Caco-2 (cell line): ENCODE measurements around the gene NDUFB8. TPM values are rescaled to one million over a fixed set of nuclear protein-coding genes. Genes with fewer than 3 reads are reported as not detected.

Experiments used
- BruUV-seq: library from RNA; stranded (reverse); fragments of 400-500 nt; replicated peaks from 2 replicates; lab custom pipeline; 2021; lab: Mats Ljungman, UMichigan
- CTCF ChIA-PET: fragments of 300-600 bp; sonication (Branson Sonifier 250); formaldehyde crosslinking; loops from one replicate; lab custom pipeline; 2022; ENCODE audit warnings: antibody characterized with exemption; lab: Charles Lee
- POLR2A ChIA-PET: fragments of 300-600 bp; sonication (Branson Sonifier 250); formaldehyde crosslinking; loops from one replicate; lab custom pipeline; 2022; ENCODE audit warnings: antibody characterized with exemption; lab: Charles Lee
- DNase-seq, 2 experiments: peaks; one replicate each; pipeline versions ENCODE4 v3.0.0 to v3.0.0-alpha.2; 2020 to 2022
- H3K27me3 ChIP-seq: replicated peaks from 2 replicates; pipeline ENCODE4 v1.6.0; 2011; ENCODE audit warnings: low read length; ENCODE audit not compliant: control insufficient read depth, insufficient read depth
- H3K36me3 ChIP-seq: 2 replicates; pipeline ENCODE4 v1.5.1; 2011; ENCODE audit warnings: low read length; ENCODE audit not compliant: control insufficient read depth, insufficient read depth
- H3K4me1 ChIP-seq: fragments of 250-450 bp; sonication (Bioruptor Pico); 2 replicates; pipeline ENCODE4 v1.5.1; 2020; ENCODE audit warnings: mild to moderate bottlenecking
- H3K4me3 ChIP-seq: 2 replicates; pipeline ENCODE4 v1.5.1; 2011; ENCODE audit warnings: low read depth, mild to moderate bottlenecking, control low read depth, low read length
- H3K9me3 ChIP-seq: fragments of 250-450 bp; sonication (Bioruptor Pico); 2 replicates; pipeline ENCODE4 v1.5.1; 2020; ENCODE audit warnings: mild to moderate bottlenecking, moderate library complexity
- H3K27ac Mint-ChIP-seq: one replicate; pipeline ENCODE4 v1.8.0; 2022; ENCODE audit warnings: mixed read lengths; ENCODE audit not compliant: unreplicated experiment
- H3K27me3 Mint-ChIP-seq: one replicate; pipeline ENCODE4 v1.8.0; 2022; ENCODE audit warnings: mixed read lengths; ENCODE audit not compliant: insufficient read depth, unreplicated experiment
- H3K36me3 Mint-ChIP-seq: one replicate; pipeline ENCODE4 v1.8.0; 2022; ENCODE audit warnings: mild to moderate bottlenecking, mixed read lengths; ENCODE audit not compliant: insufficient read depth, unreplicated experiment
- H3K4me1 Mint-ChIP-seq: one replicate; pipeline ENCODE4 v1.8.0; 2022; ENCODE audit warnings: low read depth, mixed read lengths; ENCODE audit not compliant: unreplicated experiment
- H3K4me3 Mint-ChIP-seq: one replicate; pipeline ENCODE4 v1.8.0; 2022; ENCODE audit warnings: mild to moderate bottlenecking, moderate library complexity, mixed read lengths; ENCODE audit not compliant: unreplicated experiment
- H3K9me3 Mint-ChIP-seq: one replicate; pipeline ENCODE4 v1.8.0; 2022; ENCODE audit warnings: mixed read lengths; ENCODE audit not compliant: unreplicated experiment
- intact Hi-C: fragments of 100-400 bp; cut with micrococcal nuclease; formaldehyde crosslinking; loops from one replicate; pipeline ENCODE4 v1.10.0; 2022; ENCODE audit not compliant: unreplicated experiment
- total RNA-seq: library from RNA; stranded (reverse); gene quantifications from 2 replicates; pipeline ENCODE4 v1.2.3, GENCODE V29; 2022
- TF ChIP-seq, protein P1 (sequence below), 2 experiments: fragments of 200-600 bp in 1 of 2; IDR thresholded peaks; 1 replicate in 1 of 2; 2 replicates in 1 of 2; pipeline versions ENCODE4 v1.5.1 to v1.8.0; 2011 to 2022; ENCODE audit warnings: antibody characterized with exemption in 1 of 2, control low read depth in 1 of 2, inconsistent platforms in 1 of 2, low read depth in 1 of 2, low read length in 1 of 2, mild to moderate bottlenecking in 1 of 2, moderate library complexity in 1 of 2; ENCODE audit not compliant: insufficient read depth in 1 of 2, severe bottlenecking in 1 of 2, unreplicated experiment in 1 of 2

NDUFB8 gene
- total RNA-seq, 1 experiment from 2014 or later, result 249 TPM

DNA sequence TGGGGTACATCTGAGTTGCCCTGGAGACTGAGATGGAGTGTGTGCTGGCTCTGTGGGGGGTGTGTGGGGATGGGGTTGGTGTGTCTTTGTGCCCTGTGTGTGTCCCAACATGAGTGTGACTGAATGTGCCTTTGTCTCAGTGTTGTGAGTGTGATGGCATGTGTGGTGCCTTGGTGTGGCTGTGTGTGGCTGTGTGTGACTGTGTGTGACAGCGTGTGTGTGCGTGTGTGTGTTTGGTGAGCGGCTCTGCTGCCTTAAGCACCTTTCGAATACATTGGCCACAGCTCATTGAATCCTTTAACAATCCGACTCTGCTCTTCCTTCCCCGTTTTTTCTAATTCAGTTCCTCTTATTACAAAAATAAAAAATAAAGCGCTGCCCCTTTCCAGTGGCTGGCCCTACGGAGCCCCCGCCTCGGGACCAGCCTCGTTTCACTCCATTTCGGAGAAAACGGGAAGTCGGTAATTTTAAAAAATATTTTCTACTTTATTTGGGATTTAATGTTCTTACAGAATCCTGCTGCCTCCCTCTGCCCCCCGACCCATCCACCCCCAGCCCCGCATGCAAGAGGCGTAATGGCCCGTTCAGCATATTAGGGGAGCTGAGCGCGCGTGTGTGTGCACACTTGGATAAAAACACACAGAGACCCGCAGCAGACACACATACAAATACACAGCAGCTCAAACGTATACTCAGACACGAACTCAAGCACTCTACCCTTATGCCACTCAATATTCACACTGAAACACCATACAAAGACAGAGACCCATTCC, 41.6 kb upstream of the NDUFB8 start:
- TF ChIP-seq, protein P1, sequence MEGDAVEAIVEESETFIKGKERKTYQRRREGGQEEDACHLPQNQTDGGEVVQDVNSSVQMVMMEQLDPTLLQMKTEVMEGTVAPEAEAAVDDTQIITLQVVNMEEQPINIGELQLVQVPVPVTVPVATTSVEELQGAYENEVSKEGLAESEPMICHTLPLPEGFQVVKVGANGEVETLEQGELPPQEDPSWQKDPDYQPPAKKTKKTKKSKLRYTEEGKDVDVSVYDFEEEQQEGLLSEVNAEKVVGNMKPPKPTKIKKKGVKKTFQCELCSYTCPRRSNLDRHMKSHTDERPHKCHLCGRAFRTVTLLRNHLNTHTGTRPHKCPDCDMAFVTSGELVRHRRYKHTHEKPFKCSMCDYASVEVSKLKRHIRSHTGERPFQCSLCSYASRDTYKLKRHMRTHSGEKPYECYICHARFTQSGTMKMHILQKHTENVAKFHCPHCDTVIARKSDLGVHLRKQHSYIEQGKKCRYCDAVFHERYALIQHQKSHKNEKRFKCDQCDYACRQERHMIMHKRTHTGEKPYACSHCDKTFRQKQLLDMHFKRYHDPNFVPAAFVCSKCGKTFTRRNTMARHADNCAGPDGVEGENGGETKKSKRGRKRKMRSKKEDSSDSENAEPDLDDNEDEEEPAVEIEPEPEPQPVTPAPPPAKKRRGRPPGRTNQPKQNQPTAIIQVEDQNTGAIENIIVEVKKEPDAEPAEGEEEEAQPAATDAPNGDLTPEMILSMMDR (IDR thresholded peaks at IDR 0.05; ENCODE audit: insufficient read depth in 1 of 2, low read depth in 1 of 2, low read length in 1 of 2, severe bottlenecking in 1 of 2, unreplicated experiment in 1 of 2), result no peak
- Histone ChIP-seq H3K27me3 (no peaks in the 10 kb centered on the region; the same call in 1 of the 2 replicates), H3K4me3 (no peak overlapping the region), H3K36me3 (no peaks in the 10 kb centered on the region), H3K4me1 (no peaks in the 10 kb centered on the region), H3K9me3 (no peaks in the 10 kb centered on the region)
- no peak for DNase-seq
- Mint-ChIP-seq H3K4me3 (no peak overlapping the region), H3K9me3 (no peaks in the 10 kb centered on the region), H3K27me3 (peaks cover 5% of the 10 kb centered on the region), H3K27ac (no peak overlapping the region), H3K4me1 (no peaks in the 10 kb centered on the region), H3K36me3 (no peaks in the 10 kb centered on the region)
- BruUV-seq, result no TSS peak
- ChIA-PET POLR2A (no interaction called here), CTCF (no interaction called here)
- intact Hi-C loops, result no loop called here

DNA sequence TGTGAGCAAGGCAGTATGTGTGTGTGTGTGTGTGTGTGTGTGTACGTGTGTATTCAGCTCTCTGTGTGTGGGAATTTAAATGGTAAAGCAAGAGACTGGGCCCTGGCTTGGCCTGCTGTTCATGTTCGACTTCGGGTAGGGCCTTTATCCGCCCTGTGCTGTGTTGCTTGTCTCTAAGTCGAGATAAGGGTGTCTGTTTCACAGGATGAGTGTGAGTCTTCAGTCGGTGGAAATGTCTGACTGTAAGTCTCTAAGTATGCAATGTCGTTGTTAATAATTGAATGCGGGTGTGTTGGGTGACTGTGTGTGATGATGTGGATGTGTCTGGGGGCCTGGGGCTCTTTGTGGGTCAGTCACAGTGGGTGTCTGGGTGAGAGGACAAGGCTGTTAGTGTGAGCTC, 40.8 kb upstream of the NDUFB8 start:
- TF ChIP-seq, protein P1 (IDR thresholded peaks at IDR 0.05; ENCODE audit: insufficient read depth in 1 of 2, low read depth in 1 of 2, low read length in 1 of 2, severe bottlenecking in 1 of 2, unreplicated experiment in 1 of 2), result no peak
- no peaks in the 10 kb centered on the region for H3K27me3 ChIP-seq
- Mint-ChIP-seq H3K9me3 (no peaks in the 10 kb centered on the region), H3K27me3 (peaks cover 6% of the 10 kb centered on the region), H3K4me3 (no peak overlapping the region), H3K36me3 (no peaks in the 10 kb centered on the region), H3K4me1 (no peaks in the 10 kb centered on the region), H3K27ac (no peak overlapping the region)
- BruUV-seq, result no TSS peak
- no peaks in the 10 kb centered on the region for H3K9me3 ChIP-seq
- intact Hi-C loops, result no loop called here
- CTCF ChIA-PET, result no interaction called here
- DNase-seq, result no peak
- no peaks in the 10 kb centered on the region for H3K4me1 ChIP-seq
- no peaks in the 10 kb centered on the region for H3K36me3 ChIP-seq
- POLR2A ChIA-PET, result no interaction called here
- no peak overlapping the region for H3K4me3 ChIP-seq

DNA sequence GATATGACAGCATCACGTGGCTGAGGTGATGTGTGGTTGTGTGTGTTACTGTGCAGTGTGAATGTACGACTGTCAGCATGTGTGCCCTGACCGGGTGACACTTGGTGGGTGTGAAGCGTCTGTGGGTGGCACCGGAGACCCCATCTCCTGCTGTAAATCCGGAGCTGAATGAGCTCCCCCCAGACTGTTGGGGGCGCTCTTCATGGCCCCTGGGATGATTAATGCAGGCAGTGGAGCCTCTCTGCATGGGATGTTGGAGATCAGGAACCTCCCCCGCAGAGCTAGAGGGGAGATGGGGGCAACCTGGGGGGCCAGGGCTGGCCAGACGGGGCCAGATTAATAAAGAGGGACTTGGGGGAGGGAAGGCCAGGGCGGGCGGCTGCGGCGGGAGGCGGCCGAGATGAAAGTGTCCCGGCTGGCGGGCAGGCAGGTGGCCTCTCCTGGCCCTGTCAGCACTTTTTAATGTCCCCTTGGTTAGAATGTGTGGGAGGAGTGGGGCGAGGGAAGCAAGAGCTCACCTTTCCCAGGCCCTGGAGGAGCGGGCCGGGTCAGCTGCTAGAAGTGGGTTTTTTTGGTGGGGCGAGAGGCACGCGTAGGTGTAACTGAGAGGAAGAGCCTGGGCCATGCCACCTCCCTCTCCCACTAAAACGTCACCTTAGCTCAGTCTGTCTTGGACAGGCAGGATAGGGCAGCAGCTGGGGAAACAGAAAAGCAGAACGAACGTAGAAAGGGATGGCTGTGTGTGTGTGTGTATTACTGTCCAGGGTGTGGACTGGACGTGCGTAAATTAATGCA, 40.2 kb upstream of the NDUFB8 start:
- no peak overlapping the region for H3K4me3 ChIP-seq

More for the DNA sequence above, 40.2 kb upstream of the NDUFB8 start:
- Histone ChIP-seq H3K4me1 (no peaks in the 10 kb centered on the region), H3K36me3 (no peaks in the 10 kb centered on the region), H3K9me3 (no peaks in the 10 kb centered on the region), H3K27me3 (no peaks in the 10 kb centered on the region)
- Mint-ChIP-seq H3K4me3 (no peak overlapping the region), H3K36me3 (no peaks in the 10 kb centered on the region), H3K4me1 (no peaks in the 10 kb centered on the region), H3K27me3 (peaks cover 6% of the 10 kb centered on the region), H3K9me3 (no peaks in the 10 kb centered on the region), H3K27ac (no peak overlapping the region)
- TF ChIP-seq, protein P1 (IDR thresholded peaks at IDR 0.05; ENCODE audit: insufficient read depth in 1 of 2, low read depth in 1 of 2, low read length in 1 of 2, severe bottlenecking in 1 of 2, unreplicated experiment in 1 of 2), result no peak
- POLR2A ChIA-PET, result no interaction called here
- BruUV-seq, result no TSS peak
- intact Hi-C loops, result no loop called here
- CTCF ChIA-PET, result interaction anchor here (0.5 to 1.6 kb wide), 4 partner anchors 10 to 309 kb away, joined by 3 to 5 read pairs (median 4); partner anchors contain the start of gene PAX2
- no peak for DNase-seq
